HFFc6 (cell line): ENCODE measurements around the gene RNPEP. TPM values are rescaled to one million over a fixed set of nuclear protein-coding genes. Genes with fewer than 3 reads are reported as not detected.
"Not testable (repeated sequence)": the region's sequence is repeated elsewhere in the genome, so short reads cannot be mapped to it uniquely, and the experiment has no call there.

Source experiments
- DNase-seq: peaks from one replicate; pipeline ENCODE4 v3.0.0-alpha.2; 2018
- H3K27ac Mint-ChIP-seq: 2 replicates; pipeline ENCODE4 v1.8.0; 2020; ENCODE audit warnings: mild to moderate bottlenecking, mixed read lengths
- H3K27me3 Mint-ChIP-seq: 2 replicates; pipeline ENCODE4 v1.8.0; 2021; ENCODE audit warnings: mild to moderate bottlenecking, moderate library complexity, mixed read lengths; ENCODE audit not compliant: insufficient read depth
- H3K36me3 Mint-ChIP-seq: 2 replicates; pipeline ENCODE4 v1.8.0; 2021; ENCODE audit warnings: low read depth, mixed read lengths
- H3K4me1 Mint-ChIP-seq: 2 replicates; pipeline ENCODE4 v1.8.0; 2020; ENCODE audit warnings: low read depth, mixed read lengths
- H3K4me3 Mint-ChIP-seq: 2 replicates; pipeline ENCODE4 v1.8.0; 2020; ENCODE audit warnings: mild to moderate bottlenecking, moderate library complexity, mixed read lengths
- H3K9me3 Mint-ChIP-seq: 2 replicates; pipeline ENCODE4 v1.8.0; 2020; ENCODE audit warnings: mild to moderate bottlenecking, mixed read lengths
- CTCF ChIP-seq: fragments of 200-600 bp; sonication (generic); IDR thresholded peaks from 2 replicates; pipeline ENCODE4 v1.5.0; 2021; ENCODE audit warnings: antibody characterized with exemption, mild to moderate bottlenecking
- total RNA-seq, 6 experiments: library from RNA; stranded (reverse); fragmentation: NEBNext Ultra II Directional; extraction: Animal tissue kit (Norgen Biotek cat#: 25700); gene quantifications; 2 replicates in 1 of 6; 3 replicates in 5 of 6; pipeline ENCODE4 v1.2.3, GENCODE V29; 2021

Gene RNPEP
- total RNA-seq, 6 experiments from 2014 or later, result 66.6 to 82.5 (median 76.4) TPM

- DNase-seq, result no peak
- Mint-ChIP-seq H3K9me3 (peaks cover 5% of the 10 kb centered on the region), H3K27ac (no peak overlapping the region), H3K4me1 (peaks cover 51% of the 10 kb centered on the region), H3K27me3 (no peaks in the 10 kb centered on the region; the same call in 1 of the 2 replicates), H3K4me3 (no peak overlapping the region), H3K36me3 (peaks cover 15% of the 10 kb centered on the region)
- no peak for TF ChIP-seq CTCF
Observed at GRCh38 chr1:201939574-201939973, 42.9 kb upstream of the RNPEP start.

GRCh38 chr1:201940316-201940715 is 42.1 kb upstream of the RNPEP start:
- not testable (repeated sequence) for H3K27ac Mint-ChIP-seq, H3K27me3 Mint-ChIP-seq, DNase-seq, H3K9me3 Mint-ChIP-seq, H3K4me3 Mint-ChIP-seq
- peaks cover 15% of the 10 kb centered on the region for H3K36me3 Mint-ChIP-seq
- peaks cover 52% of the 10 kb centered on the region for H3K4me1 Mint-ChIP-seq

GRCh38 chr1:201941420-201942128 is 40.9 kb upstream of the RNPEP start:
- Mint-ChIP-seq H3K4me1 (peaks cover 53% of the 10 kb centered on the region), H3K4me3 (no peak overlapping the region), H3K9me3 (peaks cover 5% of the 10 kb centered on the region), H3K27ac (no peak overlapping the region), H3K27me3 (peaks cover under 1% of the 10 kb centered on the region), H3K36me3 (peaks cover 10% of the 10 kb centered on the region)
- TF ChIP-seq CTCF, result no peak
- DNase-seq, result no peak

GRCh38 chr1:201942129-201942495 is 40.3 kb upstream of the RNPEP start:
- no peak for TF ChIP-seq CTCF
- peaks cover 10% of the 10 kb centered on the region for H3K36me3 Mint-ChIP-seq
- peaks cover 1% of the 10 kb centered on the region for H3K27me3 Mint-ChIP-seq
- H3K9me3 Mint-ChIP-seq, result peaks cover 5% of the 10 kb centered on the region
- H3K27ac Mint-ChIP-seq, result no peak overlapping the region
- peaks cover 58% of the 10 kb centered on the region for H3K4me1 Mint-ChIP-seq
- no peak overlapping the region for H3K4me3 Mint-ChIP-seq
- no peak for DNase-seq

- Mint-ChIP-seq H3K4me3 (peak overlapping the region; percentile 94; the same call in 1 of the 2 replicates), H3K36me3 (0 out of 2 replicates have a peak, but pooled peaks cover 4% of the 10 kb centered on the region), H3K4me1 (peaks cover 50% of the 10 kb centered on the region), H3K27ac (no peak overlapping the region), H3K27me3 (peaks cover 1% of the 10 kb centered on the region), H3K9me3 (no peaks in the 10 kb centered on the region)
- DNase-seq, result no peak
- TF ChIP-seq CTCF, result no peak
Observed at GRCh38 chr1:201944002-201944401, 38.4 kb upstream of the RNPEP start.

GRCh38 chr1:201944639-201945038 is 37.8 kb upstream of the RNPEP start:
- TF ChIP-seq CTCF, result no peak
- H3K4me3 Mint-ChIP-seq, result peak overlapping the region; percentile 94
- peaks cover 1% of the 10 kb centered on the region for H3K27me3 Mint-ChIP-seq
- no peak for DNase-seq
- H3K27ac Mint-ChIP-seq, result no peak overlapping the region
- H3K9me3 Mint-ChIP-seq, result no peaks in the 10 kb centered on the region
- H3K4me1 Mint-ChIP-seq, result peaks cover 51% of the 10 kb centered on the region
- H3K36me3 Mint-ChIP-seq, result 0 out of 2 replicates have a peak, but pooled peaks cover 4% of the 10 kb centered on the region
